Gastroesophageal sphincter (tissue), 4 donors: ENCODE data around the gene AHRR. TPM values are rescaled to one million over a fixed set of nuclear protein-coding genes. Genes with fewer than 3 reads are reported as not detected.

Source experiments
- ATAC-seq: fragments of 150-250 bp; one replicate; pipeline ENCODE4 v1.9.1; 2016; ENCODE audit warnings: mild to moderate bottlenecking, moderate library complexity
- H3K27ac ChIP-seq, 4 donors: fragments of 200-600 bp; sonication (generic) in 3 of 4; 1 replicate in 3 of 4; 2 replicates in 1 of 4; pipeline ENCODE4 v1.5.1; 2016 to 2019
- H3K27me3 ChIP-seq: fragments of 200-600 bp; sonication (generic); one replicate; pipeline ENCODE4 v1.5.1; 2019
- H3K36me3 ChIP-seq, 2 donors: fragments of 200-600 bp; sonication (generic); one replicate each; pipeline ENCODE4 v1.5.1; 2019; ENCODE audit warnings: control low read depth in 1 of 2
- H3K4me1 ChIP-seq, 3 donors: fragments of 200-600 bp; sonication (generic); 1 replicate in 2 of 3; 2 replicates in 1 of 3; pipeline ENCODE4 v1.5.1; 2016 to 2019; ENCODE audit warnings: control low read depth in 2 of 3
- H3K4me3 ChIP-seq, 2 donors: fragments of 200-600 bp; sonication (generic); one replicate each; pipeline ENCODE4 v1.5.1; 2019; ENCODE audit warnings: mild to moderate bottlenecking in 1 of 2, moderate library complexity in 1 of 2
- H3K9me3 ChIP-seq, 3 donors: fragments of 200-600 bp; sonication (generic); one replicate each; pipeline ENCODE4 v1.5.1; 2017 to 2019; ENCODE audit warnings: control low read depth in 2 of 3
- CTCF ChIP-seq, 4 experiments: fragments of 200-600 bp in 2 of 4; fragments of 450-650 bp in 2 of 4; sonication (generic) in 1 of 4; IDR thresholded peaks; one replicate each; pipeline ENCODE4 v1.5.1; 2017 to 2019; ENCODE audit warnings: antibody characterized with exemption in 4 of 4, mild to moderate bottlenecking in 2 of 4, moderate library complexity in 2 of 4
- EP300 ChIP-seq: sonication (generic); formaldehyde crosslinking; IDR thresholded peaks from one replicate; pipeline ENCODE4 v1.6.1; 2017; ENCODE audit warnings: antibody characterized with exemption, mild to moderate bottlenecking
- POLR2A ChIP-seq, 2 donors: fragments of 450-650 bp; IDR thresholded peaks; one replicate each; pipeline ENCODE4 v1.6.1; 2017; ENCODE audit warnings: antibody characterized with exemption in 2 of 2, mild to moderate bottlenecking in 2 of 2, moderate library complexity in 1 of 2
- POLR2AphosphoS5 ChIP-seq: sonication (generic); formaldehyde crosslinking; IDR thresholded peaks from one replicate; pipeline ENCODE4 v1.6.1; 2017; ENCODE audit warnings: antibody characterized with exemption
- WGBS, 2 donors: methylation state at CpG; one replicate each; pipeline ENCODE4 v1.1.5; 2018; ENCODE audit warnings: low coverage in 1 of 2; 5-methylcytosine and 5-hydroxymethylcytosine counted together
- total RNA-seq, 4 donors: library from RNA; depleted of rRNA; stranded (reverse); fragments of >200 nt; gene quantifications; one replicate each; pipeline ENCODE4 v1.1.0, GENCODE V29; 2016

AHRR gene
- total RNA-seq, 4 donors from 2014 or later, result 0.15 to 1.7 (median 0.45) TPM

- TF ChIP-seq CTCF (IDR thresholded peaks at IDR 0.05) (no peak), POLR2AphosphoS5 (no peak), POLR2A (IDR thresholded peaks at IDR 0.05) (no peak), EP300 (no peak)
- H3K4me3 ChIP-seq, result no peak overlapping the region
- ATAC-seq, result no peak
- no peaks in the 10 kb centered on the region for H3K4me1 ChIP-seq
- peaks cover 0 to 32% (median 0%) of the 10 kb centered on the region in 3 donors for H3K9me3 ChIP-seq
- WGBS, 2 donors, result 100% methylated on average over 1 of the region's 1 CpG
- peaks cover 22% of the 10 kb centered on the region for H3K27me3 ChIP-seq
- no peak overlapping the region for H3K27ac ChIP-seq
- no peaks in the 10 kb centered on the region for H3K36me3 ChIP-seq
These were observed 63.8 kb downstream of the AHRR start for GRCh38 chr5:385321-385720.

GRCh38 chr5:386432-387341, 65.2 kb downstream of the AHRR start:
- no peak overlapping the region for H3K27ac ChIP-seq
- ATAC-seq, result no peak
- peaks cover 0 to 24% (median 0%) of the 10 kb centered on the region in 3 donors for H3K9me3 ChIP-seq
- no peaks in the 10 kb centered on the region for H3K36me3 ChIP-seq
- no peak overlapping the region for H3K4me3 ChIP-seq
- no peaks in the 10 kb centered on the region for H3K4me1 ChIP-seq
- peaks cover 22% of the 10 kb centered on the region for H3K27me3 ChIP-seq
- WGBS, 2 donors, result 46 to 58% methylated on average over 7 to 11 of the region's 18 CpGs
- TF ChIP-seq POLR2A (IDR thresholded peaks at IDR 0.05), result no peak
- no peak for TF ChIP-seq EP300
- no peak for TF ChIP-seq CTCF (IDR thresholded peaks at IDR 0.05)
- TF ChIP-seq POLR2AphosphoS5, result no peak

GRCh38 chr5:387491-388265, 66.2 kb downstream of the AHRR start:
- no peak overlapping the region for H3K27ac ChIP-seq
- 88 to 100% methylated on average over 3 to 4 of the region's 18 CpGs for WGBS, 2 donors
- no peak for TF ChIP-seq EP300
- TF ChIP-seq POLR2A (IDR thresholded peaks at IDR 0.05), result no peak
- TF ChIP-seq CTCF (IDR thresholded peaks at IDR 0.05), result no peak
- no peak for TF ChIP-seq POLR2AphosphoS5
- H3K36me3 ChIP-seq, result no peaks in the 10 kb centered on the region
- H3K9me3 ChIP-seq, result peaks cover 0 to 21% (median 0%) of the 10 kb centered on the region in 3 donors
- no peaks in the 10 kb centered on the region for H3K4me1 ChIP-seq
- no peak overlapping the region for H3K4me3 ChIP-seq
- ATAC-seq, result no peak
- peaks cover 22% of the 10 kb centered on the region for H3K27me3 ChIP-seq

GRCh38 chr5:388266-389196, 67.0 kb downstream of the AHRR start:
- H3K27me3 ChIP-seq, result peaks cover 22% of the 10 kb centered on the region
- no peaks in the 10 kb centered on the region for H3K4me1 ChIP-seq
- WGBS, 2 donors, result 92% methylated on average over 10 of the region's 34 CpGs; no CpG with 5 or more reads in 1 of the 2 donors
- H3K36me3 ChIP-seq, result no peaks in the 10 kb centered on the region
- H3K4me3 ChIP-seq, result no peak overlapping the region
- H3K9me3 ChIP-seq, result peaks cover 0 to 21% (median 0%) of the 10 kb centered on the region in 3 donors
- H3K27ac ChIP-seq, result no peak overlapping the region
- no peak for ATAC-seq
- TF ChIP-seq EP300 (no peak), POLR2A (IDR thresholded peaks at IDR 0.05) (no peak), CTCF (IDR thresholded peaks at IDR 0.05) (no peak), POLR2AphosphoS5 (no peak)
